Suppressor macrophage (primary cell): ENCODE results near the gene MEF2A.

Experiments used
- DNase-seq, 4 experiments: peaks; one replicate each; pipeline ENCODE4 v3.0.0-alpha.2; 2020 to 2022

Gene MEF2A

GRCh38 chr15:99564221-99565048 lies 1.3 kb upstream of the MEF2A start:
- peak; percentile 75 to 90 (median 83) for DNase-seq

- DNase-seq = no peak
Measured at GRCh38 chr15:99565049-99565298, 810 bp upstream of the MEF2A start.

GRCh38 chr15:99566157-99566897 lies 543 bp downstream of the MEF2A start:
- DNase-seq = peak; percentile 20 to 65 (median 60)

- peak in 1 of 4 experiments; percentile 14 for DNase-seq
Measured at GRCh38 chr15:99568625-99569352, 3.0 kb downstream of the MEF2A start.

GRCh38 chr15:99571299-99571698 lies 5.5 kb downstream of the MEF2A start:
- no peak for DNase-seq

- DNase-seq = no peak
Measured at GRCh38 chr15:99574048-99574447, 8.3 kb downstream of the MEF2A start.

- DNase-seq = no peak
Measured at GRCh38 chr15:99574502-99574901, 8.7 kb downstream of the MEF2A start.

GRCh38 chr15:99578809-99579208 lies 13.0 kb downstream of the MEF2A start:
- no peak for DNase-seq

- DNase-seq = no peak
Measured at GRCh38 chr15:99580076-99580475, 14.3 kb downstream of the MEF2A start.

- no peak for DNase-seq
Measured at GRCh38 chr15:99582508-99582960, 16.8 kb downstream of the MEF2A start.

- DNase-seq = no peak
Measured at GRCh38 chr15:99584081-99584600, 18.4 kb downstream of the MEF2A start.

GRCh38 chr15:99586121-99586520 lies 20.3 kb downstream of the MEF2A start:
- no peak for DNase-seq

GRCh38 chr15:99589801-99590200 lies 24.0 kb downstream of the MEF2A start:
- DNase-seq = no peak

GRCh38 chr15:99590913-99591646 lies 25.3 kb downstream of the MEF2A start:
- no peak for DNase-seq

GRCh38 chr15:99592145-99592791 lies 26.5 kb downstream of the MEF2A start:
- peak in 1 of 4 experiments; percentile 25 for DNase-seq

GRCh38 chr15:99593070-99593469 lies 27.3 kb downstream of the MEF2A start:
- peak; percentile 32 to 59 (median 48) for DNase-seq

GRCh38 chr15:99594916-99595315 lies 29.1 kb downstream of the MEF2A start:
- DNase-seq = no peak

GRCh38 chr15:99598296-99598695 lies 32.5 kb downstream of the MEF2A start:
- no peak for DNase-seq

GRCh38 chr15:99603828-99604227 lies 38.0 kb downstream of the MEF2A start:
- no peak for DNase-seq

GRCh38 chr15:99604865-99605264 lies 39.1 kb downstream of the MEF2A start:
- no peak for DNase-seq

GRCh38 chr15:99605490-99605931 lies 39.7 kb downstream of the MEF2A start:
- no peak for DNase-seq

- no peak for DNase-seq
Measured at GRCh38 chr15:99605990-99606389, 40.2 kb downstream of the MEF2A start.
